SIG-M5 treated with dmso at 0.1 percent for 504 hours (cell line): ENCODE data around the gene TMEM178B.
"Not testable (repeated sequence)": the region's sequence is repeated elsewhere in the genome, so short reads cannot be mapped to it uniquely, and the experiment has no call there.

Experiments
- DNase-seq: peaks from one replicate; lab custom pipeline; 2025; ENCODE audit not compliant: unreplicated experiment; lab: John Stamatoyannopoulos, UW

The TMEM178B gene

GRCh38 chr7:141073641-141074161, at the start of gene TMEM178B:
TMEM178B (plus strand) TSS chr7:141074064.
- no peak for DNase-seq

GRCh38 chr7:141024668-141025067, 49.2 kb upstream of the TMEM178B start:
- DNase-seq = no peak

- no peak for DNase-seq
Observed at GRCh38 chr7:141027043-141027442, 46.8 kb upstream of the TMEM178B start.

DNA sequence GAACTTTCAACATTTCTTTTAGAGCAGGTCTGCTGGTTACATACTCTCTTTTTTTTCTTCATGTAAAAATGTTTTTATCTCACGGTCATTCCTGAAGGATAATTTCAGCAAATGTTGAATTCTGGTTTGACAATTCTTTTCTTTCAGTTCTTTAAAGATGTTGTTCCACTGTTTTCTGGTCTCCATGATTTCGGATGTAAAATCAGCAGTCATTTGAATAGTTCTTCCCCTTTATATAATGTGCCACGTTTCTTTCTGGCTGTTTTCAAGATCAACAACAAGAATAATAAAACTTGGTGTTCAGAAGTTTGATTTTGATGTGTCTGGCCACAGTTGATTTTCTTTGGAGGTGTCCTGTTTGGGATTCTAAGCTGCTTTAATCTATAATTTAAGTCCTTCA, 45.1 kb upstream of the TMEM178B start:
- no peak for DNase-seq

DNA sequence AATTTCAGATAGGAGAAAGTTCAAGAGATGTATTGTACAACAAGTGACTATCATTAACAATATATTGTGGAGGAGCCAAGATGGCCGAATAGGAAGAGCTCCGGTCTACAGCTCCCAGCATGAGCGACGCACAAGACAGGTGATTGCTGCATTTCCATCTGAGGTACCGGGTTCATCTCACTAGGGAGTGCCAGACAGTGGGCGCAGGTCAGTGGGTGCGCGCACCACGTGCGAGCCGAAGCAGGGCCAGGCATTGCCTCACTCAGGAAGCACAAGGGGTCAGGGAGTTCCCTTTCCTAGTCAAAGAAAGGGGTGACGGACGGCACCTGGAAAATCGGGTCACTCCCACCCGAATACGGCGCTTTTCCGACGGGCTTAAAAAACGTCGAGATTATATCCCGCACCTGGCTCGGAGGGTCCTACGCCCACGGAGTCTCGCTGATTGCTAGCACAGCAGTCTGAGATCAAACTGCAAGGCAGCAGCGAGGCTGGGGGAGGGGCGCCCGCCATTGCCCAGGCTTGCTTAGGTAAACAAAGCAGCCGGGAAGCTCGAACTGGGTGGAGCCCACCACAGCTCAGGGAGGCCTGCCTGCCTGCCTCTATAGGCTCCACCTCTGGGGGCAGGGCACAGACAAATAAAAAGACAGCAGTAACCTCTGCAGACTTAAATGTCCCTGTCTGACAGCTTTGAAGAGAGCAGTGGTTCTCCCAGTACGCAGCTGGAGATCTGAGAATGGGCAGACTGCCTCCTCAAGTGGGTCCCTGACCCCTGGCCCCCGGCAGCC, 41.1 kb upstream of the TMEM178B start:
- not testable (repeated sequence) for DNase-seq

- not testable (repeated sequence) for DNase-seq
Observed at GRCh38 chr7:141038100-141038499, 35.8 kb upstream of the TMEM178B start.

DNA sequence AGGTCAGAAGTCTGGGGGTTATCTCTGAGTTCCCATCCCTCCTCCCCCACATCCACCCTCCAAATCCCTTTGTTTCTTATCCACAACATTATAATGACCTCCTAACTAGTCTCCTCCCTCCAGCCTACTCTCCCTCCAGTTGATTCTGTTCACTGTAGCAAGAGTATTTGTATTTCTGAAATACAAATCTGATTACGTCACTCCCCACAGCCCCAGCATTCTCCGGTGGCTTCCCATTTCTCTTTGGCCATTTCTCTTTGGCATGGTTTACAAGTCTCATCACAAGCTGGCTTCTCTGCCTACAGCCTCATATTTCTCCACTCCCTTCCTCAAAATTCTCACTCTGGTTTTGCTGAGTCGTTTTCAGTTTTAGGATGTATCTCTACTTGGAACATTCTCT, 34.5 kb upstream of the TMEM178B start:
- no peak for DNase-seq

DNA sequence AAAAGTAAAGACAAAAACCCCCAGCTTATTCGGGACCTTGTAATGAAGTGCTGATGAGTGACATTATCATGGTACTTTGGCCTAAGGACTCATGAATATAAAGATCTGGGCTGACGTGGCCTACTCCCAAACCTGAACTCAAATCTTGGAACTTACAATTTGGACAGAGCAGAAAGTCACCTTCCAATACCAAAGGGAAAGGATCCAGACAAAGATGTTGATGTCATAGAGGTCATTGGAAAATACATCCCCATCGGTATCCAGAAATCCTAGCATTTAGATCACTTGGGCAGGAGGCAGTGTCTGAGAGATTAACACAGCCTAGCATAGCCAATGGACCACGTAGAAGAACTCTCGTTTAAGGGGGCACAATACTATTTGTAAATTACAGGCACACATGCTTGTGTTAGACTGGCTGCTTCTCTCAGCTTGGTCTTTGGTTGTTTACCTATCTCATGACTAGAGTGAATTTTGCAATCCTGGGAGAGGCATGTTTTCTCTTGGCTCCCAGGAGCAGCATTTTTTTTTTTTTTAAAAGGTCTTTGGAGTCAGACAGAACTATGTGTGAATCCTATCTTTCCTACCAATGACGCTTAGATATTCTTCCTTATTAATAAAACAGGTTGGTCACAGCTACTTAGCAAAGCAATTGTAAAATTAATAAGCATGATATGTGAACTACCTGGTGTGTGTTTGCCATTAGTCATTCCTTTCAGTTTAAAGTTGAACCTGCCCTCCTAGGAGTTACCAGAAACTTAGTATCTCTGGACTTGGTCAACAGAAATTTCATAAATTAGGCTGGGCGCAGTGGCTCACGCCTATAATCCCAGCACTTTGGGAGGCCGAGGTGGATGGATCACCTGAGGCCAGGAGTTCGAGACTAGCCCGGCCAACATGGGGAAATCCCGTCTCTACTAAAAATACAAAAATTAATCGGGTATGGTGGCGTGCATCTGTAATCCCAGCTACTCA, 31.4 kb upstream of the TMEM178B start:
- no peak for DNase-seq

DNA sequence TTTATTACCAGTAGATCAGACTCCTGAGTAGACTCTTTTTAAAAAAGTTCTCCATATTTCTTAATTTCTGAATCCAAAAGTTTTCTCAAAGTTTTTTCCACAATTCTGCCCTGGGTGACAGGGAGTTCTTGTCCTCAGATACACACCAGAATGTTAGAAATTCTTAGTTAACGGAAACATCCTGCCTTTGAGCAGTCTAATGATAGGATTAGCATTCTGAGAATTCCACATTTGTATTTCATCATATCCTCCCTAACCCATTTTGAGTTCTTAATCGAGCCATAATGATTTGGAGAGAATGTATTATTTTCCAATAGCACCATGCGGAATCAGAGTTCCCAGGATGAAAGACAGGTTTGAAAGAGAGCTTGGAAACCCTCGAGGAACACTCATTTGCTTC, 30.2 kb upstream of the TMEM178B start:
- no peak for DNase-seq

- DNase-seq = no peak
Observed at GRCh38 chr7:141045126-141045841, 28.6 kb upstream of the TMEM178B start.

DNA sequence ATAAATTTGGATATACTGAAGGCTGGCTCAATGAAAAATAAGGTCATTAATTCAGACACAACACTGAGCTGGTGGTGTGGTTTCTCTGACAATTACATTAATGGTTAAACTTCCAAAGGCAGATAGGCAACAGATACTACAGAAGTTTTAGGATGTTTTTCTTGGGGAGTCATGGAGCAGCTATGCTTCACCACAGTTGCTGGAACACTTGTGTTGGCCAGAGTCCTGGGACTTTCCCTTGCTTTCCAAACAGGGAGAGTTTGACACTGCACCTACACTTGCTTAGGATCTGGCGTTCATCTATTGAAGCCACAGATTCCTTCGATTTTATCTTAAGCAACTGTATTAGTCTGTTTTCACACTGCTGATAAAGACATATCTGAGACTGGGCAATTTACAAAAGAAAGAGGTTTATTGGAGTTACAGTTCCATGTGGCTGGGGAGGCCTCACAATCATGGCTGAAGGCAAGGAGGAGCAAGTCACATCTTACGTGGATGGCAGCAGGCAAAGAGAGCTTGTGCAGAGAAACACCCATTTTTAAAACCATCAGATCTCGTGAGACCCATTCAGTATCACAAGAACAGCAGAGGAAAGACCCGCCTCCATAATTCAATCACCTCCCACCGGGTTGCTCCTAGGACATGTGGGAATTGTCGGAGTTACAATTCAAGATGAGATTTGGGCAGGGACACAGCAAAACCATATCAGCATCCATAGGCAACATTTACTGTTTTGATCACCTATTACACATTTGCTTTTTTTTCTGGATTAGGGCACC, 27.8 kb upstream of the TMEM178B start:
- DNase-seq = no peak

DNA sequence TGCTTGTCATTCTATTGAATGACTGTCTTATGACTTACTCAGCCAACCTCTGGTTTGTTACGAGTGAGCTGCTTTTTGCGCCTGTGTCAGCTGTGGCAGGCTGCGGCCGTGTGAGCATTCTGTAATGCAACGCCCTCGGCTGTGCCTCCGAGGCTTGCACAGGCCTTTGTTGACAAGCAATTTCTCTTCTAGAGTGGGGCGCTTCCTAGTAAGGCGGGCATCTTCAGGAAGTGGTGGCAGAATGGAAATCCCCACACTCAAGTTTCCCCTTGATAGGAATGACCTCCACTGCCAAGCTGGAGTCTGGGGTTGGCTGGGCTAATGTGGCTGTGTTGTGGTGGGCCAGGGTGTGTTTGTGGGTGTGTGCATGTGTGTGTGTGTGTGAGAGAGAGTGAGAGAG, 20.2 kb upstream of the TMEM178B start:
- DNase-seq = no peak

DNA sequence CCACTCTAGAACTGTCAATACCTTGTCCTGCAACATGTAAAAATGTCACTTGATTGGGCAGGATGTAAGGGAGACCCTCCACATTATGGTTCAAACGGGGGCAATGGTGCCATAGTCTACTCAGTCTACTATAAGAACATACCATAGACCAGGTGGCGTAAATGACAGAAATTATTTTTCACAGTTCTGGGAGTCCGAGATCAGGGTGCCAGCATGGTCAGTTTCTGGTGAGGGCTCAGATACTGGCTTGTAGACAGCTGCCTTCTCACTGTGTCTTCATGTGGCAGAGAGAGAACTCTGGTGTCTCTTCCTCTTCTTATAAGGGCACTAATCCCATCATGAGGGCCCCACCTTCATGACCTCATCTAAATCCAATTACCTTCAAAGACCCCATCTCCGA, 18.7 kb upstream of the TMEM178B start:
- no peak for DNase-seq

DNA sequence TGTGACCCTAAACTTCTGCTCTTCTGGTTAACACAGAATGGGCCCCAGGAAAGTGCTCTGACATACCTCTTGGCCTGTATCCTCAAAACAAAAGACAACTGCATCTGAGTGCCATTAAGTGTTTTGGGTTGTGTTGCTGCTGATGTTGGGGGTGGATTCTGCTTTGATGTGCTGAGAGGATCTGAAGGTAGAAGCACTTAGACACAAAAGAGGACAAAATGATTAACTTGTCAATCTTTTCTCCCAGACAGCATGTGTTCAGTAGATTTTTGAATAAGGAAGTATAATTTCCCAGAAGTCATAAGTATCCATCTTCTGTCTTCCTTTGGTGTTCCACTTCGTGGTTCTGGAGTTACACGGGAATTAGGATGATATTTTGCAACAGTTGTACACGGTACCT, 16.1 kb upstream of the TMEM178B start:
- DNase-seq = no peak

DNA sequence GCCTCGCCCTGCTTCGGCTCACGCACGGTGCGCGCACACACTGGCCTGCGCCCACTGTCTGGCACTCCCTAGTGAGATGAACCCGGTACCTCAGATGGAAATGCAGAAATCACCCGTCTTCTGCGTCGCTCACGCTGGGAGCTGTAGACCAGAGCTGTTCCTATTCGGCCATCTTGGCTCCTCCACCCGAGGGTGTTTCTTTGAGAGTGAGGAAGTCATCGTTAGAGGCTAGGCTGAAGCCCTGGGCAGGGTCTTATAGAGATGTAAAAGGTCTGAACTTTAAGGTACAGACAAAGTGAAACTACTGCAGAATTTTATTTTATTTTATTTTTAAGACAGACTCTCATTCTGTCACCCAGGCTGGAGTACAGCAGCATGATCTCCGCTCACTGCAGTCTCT, 6.0 kb upstream of the TMEM178B start:
- DNase-seq = not testable (repeated sequence)

GRCh38 chr7:141071260-141071854, 2.5 kb upstream of the TMEM178B start:
- DNase-seq = no peak

DNA sequence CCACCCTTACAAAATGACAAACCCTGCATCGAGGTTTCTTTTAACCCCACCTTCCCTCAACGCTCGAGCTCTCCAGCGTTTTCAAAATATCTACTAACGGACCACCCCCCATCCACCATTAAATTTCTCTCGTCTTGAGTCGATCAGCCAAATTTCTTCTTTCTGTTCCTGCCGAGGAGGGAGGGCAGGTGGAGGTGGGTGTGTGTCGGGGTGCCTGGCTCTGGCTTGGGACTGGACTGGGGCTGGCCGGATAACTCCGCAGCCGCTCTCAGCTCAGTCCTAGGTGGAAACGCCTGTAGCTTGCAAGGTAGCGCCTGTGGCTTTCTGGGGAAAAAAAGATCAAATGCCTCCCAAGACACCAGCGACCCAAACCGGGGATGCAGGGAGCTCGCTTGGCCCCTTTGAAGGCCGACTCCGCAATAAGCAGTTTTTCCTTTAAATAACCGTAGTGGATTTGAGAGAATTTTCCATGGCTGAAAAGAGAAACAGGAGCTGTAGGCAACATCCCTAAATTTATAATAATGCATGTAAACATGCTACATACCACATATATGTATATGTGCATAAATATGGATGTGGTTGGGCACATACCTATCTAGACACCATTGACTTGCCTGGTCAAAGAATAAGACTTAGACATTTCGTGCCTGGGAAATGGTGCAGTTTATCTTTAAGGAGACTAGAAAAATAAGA, 1.9 kb upstream of the TMEM178B start:
- no peak for DNase-seq

- DNase-seq = no peak
Observed at GRCh38 chr7:141072548-141073172, 1.2 kb upstream of the TMEM178B start.

DNA sequence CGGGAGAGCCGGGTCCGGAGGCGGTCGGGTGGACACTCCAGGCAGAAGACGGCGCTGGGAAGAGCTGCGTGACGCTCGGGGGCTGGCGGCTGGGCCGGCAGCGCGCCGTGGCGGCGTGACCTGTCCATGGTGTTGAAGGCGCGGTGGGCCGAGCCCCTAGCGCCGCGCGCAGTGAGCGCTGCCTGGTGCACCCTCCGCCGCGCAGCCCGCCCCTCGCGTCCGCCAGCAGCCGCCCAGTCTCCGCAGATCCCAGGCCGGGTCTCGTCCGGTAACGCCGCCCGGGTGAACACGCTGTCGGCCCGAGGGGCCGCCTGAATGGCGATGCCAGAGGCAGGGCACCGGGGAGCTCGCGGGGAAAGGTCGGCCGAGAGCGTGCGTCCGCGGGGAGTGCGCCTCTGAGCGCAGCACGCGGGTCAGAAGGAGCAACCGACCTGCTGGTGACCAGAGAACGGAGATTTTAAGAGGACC, 657 bp upstream of the TMEM178B start:
- DNase-seq = no peak
